ENCODE results near the gene FRYL.

GRCh38 chr4:48470137-48470536 lies 309.9 kb downstream of the FRYL start:
- TF ChIP-seq, protein P1, sequence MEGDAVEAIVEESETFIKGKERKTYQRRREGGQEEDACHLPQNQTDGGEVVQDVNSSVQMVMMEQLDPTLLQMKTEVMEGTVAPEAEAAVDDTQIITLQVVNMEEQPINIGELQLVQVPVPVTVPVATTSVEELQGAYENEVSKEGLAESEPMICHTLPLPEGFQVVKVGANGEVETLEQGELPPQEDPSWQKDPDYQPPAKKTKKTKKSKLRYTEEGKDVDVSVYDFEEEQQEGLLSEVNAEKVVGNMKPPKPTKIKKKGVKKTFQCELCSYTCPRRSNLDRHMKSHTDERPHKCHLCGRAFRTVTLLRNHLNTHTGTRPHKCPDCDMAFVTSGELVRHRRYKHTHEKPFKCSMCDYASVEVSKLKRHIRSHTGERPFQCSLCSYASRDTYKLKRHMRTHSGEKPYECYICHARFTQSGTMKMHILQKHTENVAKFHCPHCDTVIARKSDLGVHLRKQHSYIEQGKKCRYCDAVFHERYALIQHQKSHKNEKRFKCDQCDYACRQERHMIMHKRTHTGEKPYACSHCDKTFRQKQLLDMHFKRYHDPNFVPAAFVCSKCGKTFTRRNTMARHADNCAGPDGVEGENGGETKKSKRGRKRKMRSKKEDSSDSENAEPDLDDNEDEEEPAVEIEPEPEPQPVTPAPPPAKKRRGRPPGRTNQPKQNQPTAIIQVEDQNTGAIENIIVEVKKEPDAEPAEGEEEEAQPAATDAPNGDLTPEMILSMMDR (IDR thresholded peaks at IDR 0.05): no peak
- TF ChIP-seq POLR2A (IDR thresholded peaks at IDR 0.05): no peak

All from adrenal gland (tissue), 5 donors.